Epidermal melanocyte (primary cell): ENCODE measurements around the gene EDC3.
"Not testable (repeated sequence)": the region's sequence is repeated elsewhere in the genome, so short reads cannot be mapped to it uniquely, and the experiment has no call there.

Experiments used
- DNase-seq: peaks from one replicate; pipeline ENCODE4 v3.0.0; 2011; ENCODE audit warnings: low spot score; ENCODE audit not compliant: insufficient read length

EDC3 gene

DNA sequence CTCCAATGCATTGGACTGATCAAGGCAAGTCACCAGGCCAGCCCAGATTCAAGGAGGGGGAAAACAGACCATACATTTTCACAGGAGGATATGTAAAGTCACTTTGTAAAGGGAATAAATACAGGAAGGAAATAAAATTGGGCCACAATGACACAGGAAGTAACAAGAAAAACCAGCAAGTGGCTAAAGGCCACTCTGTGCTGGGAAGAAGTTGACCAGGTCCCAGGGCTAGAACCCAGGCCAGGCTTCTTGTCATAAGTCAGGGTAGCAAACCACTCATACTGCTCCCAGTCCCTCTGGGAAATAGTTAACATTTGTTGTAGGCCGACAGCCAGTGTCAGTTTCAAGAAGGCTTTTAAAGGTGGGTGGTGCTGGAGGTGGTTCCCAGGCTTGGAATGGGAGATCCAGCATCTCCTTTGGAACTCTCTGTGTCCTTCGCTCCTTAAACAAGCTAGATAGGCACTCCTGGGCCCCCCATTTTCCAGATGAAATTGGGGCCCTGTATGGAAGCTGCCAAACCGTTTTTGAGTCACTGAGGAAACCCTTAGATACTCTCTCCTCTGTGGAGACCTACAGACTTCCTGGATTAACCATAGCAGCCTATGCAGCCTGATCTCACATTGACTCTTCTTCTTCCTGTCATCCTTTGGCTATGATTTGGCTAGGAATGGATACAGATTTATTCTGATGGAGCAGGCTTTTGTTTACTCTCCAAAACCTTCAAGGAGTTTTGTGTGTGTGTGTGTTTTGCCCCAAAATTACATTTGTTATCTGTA, 14.7 kb upstream of the EDC3 start:
- no peak for DNase-seq

GRCh38 chr15:74709892-74710291, 14.1 kb upstream of the EDC3 start:
- no peak for DNase-seq

- no peak for DNase-seq
Observed at GRCh38 chr15:74709011-74709410, 13.2 kb upstream of the EDC3 start.

DNA sequence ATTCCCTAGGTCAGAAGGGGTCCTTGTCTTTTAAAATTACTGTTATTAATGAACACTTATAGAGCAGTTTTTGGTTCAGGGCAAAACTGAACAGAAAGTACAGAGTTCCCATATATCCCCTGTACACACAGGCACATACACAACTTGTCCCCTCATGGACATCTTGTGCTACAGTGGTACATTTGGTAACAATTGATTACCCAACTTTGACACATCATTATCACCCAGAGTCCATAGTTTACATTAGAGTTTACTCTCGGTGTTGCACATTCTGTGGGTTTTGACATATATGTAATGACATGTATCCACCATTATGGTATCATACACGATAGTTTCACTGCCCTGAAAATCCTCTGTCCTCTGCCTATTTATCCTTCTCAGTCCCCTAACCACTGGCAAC, 984 bp upstream of the EDC3 start:
- no peak for DNase-seq

- no peak for DNase-seq
Observed at GRCh38 chr15:74696398-74696729, 540 bp upstream of the EDC3 start.

- no peak for DNase-seq
Observed at GRCh38 chr15:74692327-74692726, 3.5 kb downstream of the EDC3 start.

- no peak for DNase-seq
Observed at GRCh38 chr15:74683758-74684157, 12.1 kb downstream of the EDC3 start.

DNA sequence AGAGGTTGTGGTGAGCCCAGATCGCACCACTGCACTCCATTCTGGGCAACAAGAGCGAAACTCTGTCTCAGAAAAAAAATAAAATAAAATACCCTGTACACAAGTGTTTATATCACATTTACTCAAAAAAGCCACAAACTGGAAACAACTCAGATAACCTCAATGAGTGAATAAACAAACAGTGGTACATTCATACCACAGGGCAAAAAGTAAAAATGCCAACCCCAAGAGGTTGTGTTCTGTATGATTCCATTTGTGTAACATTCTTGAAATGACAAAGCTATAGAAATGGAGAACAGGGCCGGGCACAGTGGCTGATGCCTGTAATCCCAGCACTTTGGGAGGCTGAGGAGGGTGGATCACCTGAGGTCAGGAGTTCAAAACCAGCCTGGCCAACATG, 12.9 kb downstream of the EDC3 start:
- no peak for DNase-seq

GRCh38 chr15:74680456-74680855, 15.4 kb downstream of the EDC3 start:
- no peak for DNase-seq

DNA sequence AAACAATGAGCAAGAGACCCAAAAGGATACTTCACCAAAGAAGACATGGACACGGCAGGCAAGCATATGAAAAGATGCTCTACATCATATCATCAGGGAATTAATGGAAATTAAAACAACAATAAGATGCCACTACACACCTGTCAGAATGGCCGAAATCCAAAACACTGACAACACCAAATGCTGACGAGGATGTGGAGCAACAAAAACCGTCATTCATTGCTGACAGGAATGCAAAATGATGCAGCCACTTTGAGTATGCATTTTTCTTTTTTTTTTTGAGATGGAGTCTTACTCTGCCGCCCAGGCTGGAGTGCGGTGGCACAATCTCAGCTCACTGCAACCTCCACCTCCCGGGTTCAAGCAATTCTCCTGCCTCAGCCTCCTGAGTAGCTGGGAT, 19.0 kb downstream of the EDC3 start:
- DNase-seq, result no peak

GRCh38 chr15:74674161-74674560, 21.7 kb downstream of the EDC3 start:
- DNase-seq, result no peak

GRCh38 chr15:74669627-74670026, 26.2 kb downstream of the EDC3 start:
- DNase-seq, result no peak

GRCh38 chr15:74667975-74668374, 27.8 kb downstream of the EDC3 start:
- no peak for DNase-seq

DNA sequence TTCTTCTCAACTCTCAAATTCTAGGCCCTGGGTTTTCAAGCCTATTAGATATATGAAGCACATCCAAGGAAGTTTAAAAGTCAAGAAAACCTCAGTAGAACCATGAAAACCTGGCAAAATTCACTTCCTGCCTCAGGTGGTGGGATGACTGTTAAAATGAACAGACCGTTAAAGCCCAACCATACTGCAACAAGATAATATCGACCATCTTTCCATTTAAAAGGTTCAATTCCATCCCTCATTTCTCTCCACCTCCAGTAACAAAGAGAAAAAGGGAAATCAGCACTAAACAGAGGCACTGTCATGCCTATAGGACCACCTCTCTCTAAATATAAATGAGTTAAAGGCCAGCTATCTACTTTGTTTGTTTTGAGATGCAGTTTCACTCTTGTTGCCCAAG, 31.2 kb downstream of the EDC3 start:
- DNase-seq, result no peak

- no peak for DNase-seq
Observed at GRCh38 chr15:74664028-74664616, 31.7 kb downstream of the EDC3 start.

GRCh38 chr15:74663303-74664027, 32.4 kb downstream of the EDC3 start:
- no peak for DNase-seq

DNA sequence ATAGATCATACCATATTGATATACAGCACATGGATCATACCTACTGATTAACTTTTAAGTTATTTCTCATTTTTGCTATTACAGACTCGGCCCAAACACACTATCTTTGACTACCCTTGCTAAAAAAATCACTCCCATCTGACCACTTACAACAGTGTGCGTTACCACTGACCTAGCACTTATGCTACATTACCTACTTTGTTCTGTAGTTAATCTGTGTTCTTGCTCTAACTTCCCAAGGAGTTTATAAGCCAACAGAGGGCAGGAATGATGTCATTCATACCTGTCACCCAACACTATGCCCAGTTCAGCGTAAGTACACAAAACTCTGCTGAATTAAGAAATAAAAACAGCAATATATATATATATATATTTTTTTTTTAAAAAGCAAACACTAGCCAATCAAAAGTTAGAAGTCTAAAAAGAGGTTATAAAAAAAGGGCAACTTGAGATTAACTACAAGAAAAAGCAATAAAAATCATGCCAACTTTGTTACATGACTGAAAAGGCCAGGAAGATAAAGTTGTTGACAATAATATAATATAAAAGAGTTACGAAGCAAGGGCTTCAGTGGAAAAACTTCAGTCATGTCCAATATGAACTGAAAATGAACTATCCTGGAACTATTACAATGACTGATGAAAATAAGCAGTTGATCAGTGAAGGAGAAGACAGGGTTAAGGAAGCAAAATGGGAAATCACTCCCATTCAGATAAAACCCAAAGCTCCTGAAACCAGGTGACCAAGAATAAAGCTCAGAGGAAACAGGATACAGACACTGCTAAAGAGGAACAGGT, 33.6 kb downstream of the EDC3 start:
- DNase-seq, result no peak

DNA sequence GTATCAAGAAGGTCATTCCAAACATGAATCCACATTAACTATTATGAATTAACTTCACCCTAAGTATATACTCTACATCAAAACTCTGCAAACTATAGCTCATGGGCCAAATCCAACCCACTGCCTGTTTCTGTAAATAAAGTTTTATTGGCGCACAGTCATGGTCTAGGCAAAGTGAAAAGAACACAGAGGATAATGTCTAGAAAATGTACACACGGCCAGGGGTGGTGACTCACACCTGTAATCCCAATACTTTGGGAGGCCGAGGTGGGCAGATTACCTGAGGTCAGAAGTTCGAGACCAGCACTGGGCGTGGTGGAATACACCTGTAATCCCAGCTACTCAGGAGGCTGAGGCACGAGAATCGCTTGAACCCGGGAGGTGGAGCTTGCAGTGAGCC, 34.5 kb downstream of the EDC3 start:
- not testable (repeated sequence) for DNase-seq

DNA sequence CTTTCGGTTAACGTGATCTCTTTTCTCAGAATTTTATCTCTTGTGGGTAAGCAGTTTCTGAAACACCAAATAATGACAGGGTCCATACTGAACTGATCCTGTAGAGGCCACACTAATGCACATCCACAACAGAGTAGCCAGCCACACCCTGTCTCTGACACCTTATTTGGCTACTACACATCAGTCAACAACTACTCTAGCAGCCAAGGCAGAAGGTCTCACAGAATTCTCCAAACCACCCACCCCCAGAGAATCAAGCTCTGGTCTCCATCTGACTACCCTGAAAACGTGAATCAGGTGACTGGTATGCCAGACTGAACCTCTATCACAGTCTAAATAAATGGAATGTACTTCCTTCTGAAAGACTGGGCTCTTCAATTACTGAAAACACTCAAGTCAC, 38.0 kb downstream of the EDC3 start:
- no peak for DNase-seq

- no peak for DNase-seq
Observed at GRCh38 chr15:74656935-74657535, 38.8 kb downstream of the EDC3 start.

GRCh38 chr15:74655424-74655823, 40.4 kb downstream of the EDC3 start:
- DNase-seq, result no peak
